IMR-90 (cell line): Measurements from ENCODE around the gene TBC1D22A. TPM values are rescaled to one million over a fixed set of nuclear protein-coding genes. Genes with fewer than 3 reads are reported as not detected.

ENCODE experiments used
- ATAC-seq: fragments of 200-7000 bp; cut with Tn5 transposase; 2 replicates; pipeline ENCODE4 v1.9.1; 2020; ENCODE audit warnings: low read depth, mild to moderate bottlenecking, moderate library complexity
- BruUV-seq: library from RNA; stranded (reverse); fragments of 400-500 nt; replicated peaks from 2 replicates; lab custom pipeline; 2021; lab: Mats Ljungman, UMichigan
- CTCF ChIA-PET: fragments of 300-600 bp; formaldehyde crosslinking; extraction: SDS; loops from one replicate; lab custom pipeline; 2021; ENCODE audit warnings: antibody characterized with exemption; lab: Yijun Ruan, JAX
- POLR2A ChIA-PET: fragments of 300-600 bp; sonication (Branson Sonifier 250); formaldehyde crosslinking; loops from one replicate; lab custom pipeline; 2022; ENCODE audit warnings: antibody characterized with exemption; ENCODE audit not compliant: unreplicated experiment; lab: Charles Lee
- DNase-seq: peaks from one replicate; pipeline ENCODE4 v3.0.0; 2013
- H2AFZ ChIP-seq: replicated peaks from 2 replicates; pipeline ENCODE3; 2013; ENCODE audit warnings: low read length, mild to moderate bottlenecking; ENCODE audit not compliant: poor library complexity
- H2AK5ac ChIP-seq: 2 replicates; pipeline ENCODE4 v1.6.1; 2013; ENCODE audit warnings: low read depth, low read length, inconsistent platforms
- H2AK9ac ChIP-seq: replicated peaks from 2 replicates; pipeline ENCODE3; 2013; ENCODE audit warnings: mild to moderate bottlenecking, low read depth, low read length, moderate library complexity; ENCODE audit not compliant: poor library complexity
- H2BK120ac ChIP-seq: 2 replicates; pipeline ENCODE4 v1.6.1; 2013; ENCODE audit warnings: low read depth, low read length, inconsistent platforms
- H2BK15ac ChIP-seq: 3 replicates; pipeline ENCODE4 v1.6.1; 2013; ENCODE audit warnings: low read depth, low read length, inconsistent platforms
- H2BK20ac ChIP-seq: 2 replicates; pipeline ENCODE4 v1.6.1; 2013; ENCODE audit warnings: low read depth, mild to moderate bottlenecking, inconsistent platforms, low read length, moderate library complexity
- H2BK5ac ChIP-seq: 2 replicates; pipeline ENCODE4 v1.6.1; 2013; ENCODE audit warnings: mild to moderate bottlenecking, low read depth, low read length, inconsistent platforms; ENCODE audit not compliant: poor library complexity, severe bottlenecking
- H3K14ac ChIP-seq: replicated peaks from 2 replicates; pipeline ENCODE4 v1.6.1; 2013; ENCODE audit warnings: low read depth, low read length, inconsistent platforms
- H3K18ac ChIP-seq: 2 replicates; pipeline ENCODE4 v1.6.1; 2013; ENCODE audit warnings: low read depth, low read length, control low read depth
- H3K23ac ChIP-seq: 2 replicates; pipeline ENCODE4 v1.6.1; 2013; ENCODE audit warnings: low read depth, low read length, inconsistent platforms
- H3K27ac ChIP-seq: 2 replicates; pipeline ENCODE4 v1.5.1; 2013; ENCODE audit warnings: mild to moderate bottlenecking, control low read depth, low read length; ENCODE audit not compliant: insufficient read depth
- H3K27me3 ChIP-seq: 2 replicates; pipeline ENCODE4 v1.6.1; 2013; ENCODE audit warnings: low read length; ENCODE audit not compliant: control insufficient read depth, insufficient read depth
- H3K36me3 ChIP-seq: 2 replicates; pipeline ENCODE4 v1.6.1; 2013; ENCODE audit warnings: low read length, mixed read lengths; ENCODE audit not compliant: control insufficient read depth, insufficient read depth
- H3K4ac ChIP-seq: 2 replicates; pipeline ENCODE4 v1.6.1; 2013; ENCODE audit warnings: low read depth, low read length, inconsistent platforms
- H3K4me1 ChIP-seq: 2 replicates; pipeline ENCODE4 v1.6.1; 2013; ENCODE audit warnings: low read length, mixed read lengths; ENCODE audit not compliant: control insufficient read depth, insufficient read depth
- H3K4me2 ChIP-seq: 2 replicates; pipeline ENCODE4 v1.6.1; 2013; ENCODE audit warnings: low read depth, mild to moderate bottlenecking, control low read depth, low read length, moderate library complexity
- H3K4me3 ChIP-seq: 2 replicates; pipeline ENCODE4 v1.5.1; 2013; ENCODE audit warnings: low read depth, mild to moderate bottlenecking, control low read depth, low read length, moderate library complexity; ENCODE audit not compliant: insufficient read depth
- H3K56ac ChIP-seq: 2 replicates; pipeline ENCODE4 v1.6.1; 2013; ENCODE audit warnings: low read length, inconsistent platforms; ENCODE audit not compliant: insufficient read depth; ENCODE audit errors: extremely low read depth
- H3K79me1 ChIP-seq, 2 experiments: 2 replicates each; pipeline ENCODE4 v1.6.1; 2013; ENCODE audit warnings: low read length in 2 of 2, inconsistent platforms in 1 of 2, low read depth in 1 of 2
- H3K9ac ChIP-seq: 2 replicates; pipeline ENCODE4 v1.6.1; 2013; ENCODE audit warnings: low read depth, low read length, control low read depth
- H3K9me1 ChIP-seq: 2 replicates; pipeline ENCODE4 v1.6.1; 2013; ENCODE audit warnings: low read length, inconsistent platforms; ENCODE audit not compliant: insufficient read depth
- H3K9me3 ChIP-seq: 2 replicates; pipeline ENCODE4 v1.6.1; 2013; ENCODE audit warnings: low read length; ENCODE audit not compliant: control insufficient read depth, insufficient read depth
- H4K20me1 ChIP-seq: 2 replicates; pipeline ENCODE4 v1.6.1; 2013; ENCODE audit warnings: low read length, inconsistent platforms; ENCODE audit not compliant: insufficient read depth
- H4K5ac ChIP-seq: 2 replicates; pipeline ENCODE4 v1.6.1; 2013; ENCODE audit warnings: mild to moderate bottlenecking, low read depth, low read length, control low read depth
- H4K8ac ChIP-seq, 2 experiments: 2 replicates each; pipeline ENCODE4 v1.6.1; 2013; ENCODE audit warnings: low read depth in 2 of 2, low read length in 2 of 2, control low read depth in 1 of 2, inconsistent platforms in 1 of 2
- H4K91ac ChIP-seq: 2 replicates; pipeline ENCODE4 v1.6.1; 2013; ENCODE audit warnings: low read depth, low read length, inconsistent platforms; ENCODE audit not compliant: insufficient read depth
- CEBPB ChIP-seq: IDR thresholded peaks from 2 replicates; pipeline ENCODE4 v1.6.1; 2012; ENCODE audit warnings: low read depth, low read length, improper control_type of control experiment
- CHD1 ChIP-seq: IDR thresholded peaks from 2 replicates; pipeline ENCODE4 v1.6.1; 2012; ENCODE audit warnings: low read depth, low read length, improper control_type of control experiment
- MAFK ChIP-seq: IDR thresholded peaks from 2 replicates; pipeline ENCODE4 v1.6.1; 2012; ENCODE audit warnings: low read depth, low read length, improper control_type of control experiment
- RAD21 ChIP-seq: IDR thresholded peaks from 2 replicates; pipeline ENCODE4 v1.6.1; 2012; ENCODE audit warnings: low read length, improper control_type of control experiment
- WGBS, 2 experiments: methylation state at CpG; one replicate each; pipeline versions ENCODE4 v1.1.5 to v1.1.7; 2013; ENCODE audit warnings: missing lambda C conversion rate in 2 of 2; ENCODE audit not compliant: insufficient read length in 1 of 2; ENCODE audit errors: extremely low coverage in 2 of 2; 5-methylcytosine and 5-hydroxymethylcytosine counted together
- dilution Hi-C: fragments of 300-500 bp; cut with HindIII; formaldehyde crosslinking; loops from one replicate; pipeline ENCODE4 v1.14.3; 2018; ENCODE audit warnings: low sequenced_read_pairs; ENCODE audit not compliant: unreplicated experiment
- in situ Hi-C: fragments of 300-500 bp; cut with MboI; formaldehyde crosslinking; loops from 3 replicates; pipeline ENCODE4 v1.14.3; 2019; ENCODE audit warnings: low sequenced_read_pairs, inconsistent platforms, mixed read lengths
- intact Hi-C: fragments of 100-400 bp; cut with micrococcal nuclease; formaldehyde crosslinking; loops from 2 replicates; pipeline ENCODE4 v1.10.0; 2022
- polyA plus RNA-seq, 3 experiments: library from polyadenylated mRNA; depleted of rRNA; stranded (reverse); fragments of >200 nt; gene quantifications; 2 replicates each; pipeline ENCODE4 v1.2.3, GENCODE V29; 2012; ENCODE audit warnings: low replicate concordance in 1 of 3
- total RNA-seq: library from RNA; depleted of rRNA; stranded (reverse); fragments of >200 nt; gene quantifications from 2 replicates; pipeline ENCODE4 v1.2.3, GENCODE V29; 2012

TBC1D22A gene
- total and polyA plus RNA-seq, 2 of the 4 experiments (the other 2 are of a cell fraction): 9.0 to 16.7 TPM

- TF ChIP-seq RAD21 (no peak), CEBPB (no peak)
These were observed 203.4 kb downstream of the TBC1D22A start (continued) for GRCh38 chr22:46965555-46966494.

GRCh38 chr22:46966495-46966845 is 204.0 kb downstream of the TBC1D22A start:
- Histone ChIP-seq H3K9me3 (no peaks in the 10 kb centered on the region), H2BK20ac (no peak overlapping the region), H2BK120ac (no peak overlapping the region), H3K9me1 (peaks cover 5% of the 10 kb centered on the region; the same call in 1 of the 2 replicates), H4K91ac (no peak overlapping the region), H2AFZ (no peak overlapping the region), H3K14ac (no peak overlapping the region), H3K4me1 (peaks cover 3% of the 10 kb centered on the region), H3K4me3 (no peak overlapping the region), H4K20me1 (peaks cover 10% of the 10 kb centered on the region; the same call in 1 of the 2 replicates), H2BK5ac (no peak overlapping the region), H4K5ac (no peak overlapping the region), H2AK9ac (no peak overlapping the region), H3K9ac (no peak overlapping the region), H3K79me1 (peaks cover 8 to 12% of the 10 kb centered on the region in 2 experiments), H3K27ac (no peak overlapping the region), H3K18ac (no peak overlapping the region), H2BK15ac (no peak overlapping the region), H3K56ac (no peak overlapping the region), H3K36me3 (no peaks in the 10 kb centered on the region), H3K4me2 (no peak overlapping the region), H3K23ac (no peak overlapping the region), H4K8ac (no peak overlapping the region), H2AK5ac (no peak overlapping the region), H3K27me3 (no peaks in the 10 kb centered on the region), H3K4ac (no peak overlapping the region)
- dilution Hi-C loops (no loop called here), intact Hi-C loops (loop anchor here (10.0 kb wide), 1 partner anchor 172 kb away; no protein-coding TSS in a partner anchor), in situ Hi-C loops (no loop called here)
- DNase-seq (peak; percentile 8), ATAC-seq (no peak)
- CTCF ChIA-PET: no interaction called here
- no TSS peak for BruUV-seq
- POLR2A ChIA-PET: no interaction called here
- whole genome bisulfite sequencing, 2 experiments: no CpG with 5 or more reads among the region's 4 CpGs
- no peak for TF ChIP-seq MAFK
- no peak for TF ChIP-seq CHD1
